Measurements from ENCODE around the gene ZBTB11. TPM values are rescaled to one million over a fixed set of nuclear protein-coding genes. Genes with fewer than 3 reads are reported as not detected.
A peak's percentile ranks its signal among the peaks of the same experiment; 100 is the strongest.
"Not testable (repeated sequence)": the region's sequence is repeated elsewhere in the genome, so short reads cannot be mapped to it uniquely, and the experiment has no call there.

Gene ZBTB11
- polyA plus RNA-seq, 1 donor from 2014 or later = 13.8 TPM

DNA sequence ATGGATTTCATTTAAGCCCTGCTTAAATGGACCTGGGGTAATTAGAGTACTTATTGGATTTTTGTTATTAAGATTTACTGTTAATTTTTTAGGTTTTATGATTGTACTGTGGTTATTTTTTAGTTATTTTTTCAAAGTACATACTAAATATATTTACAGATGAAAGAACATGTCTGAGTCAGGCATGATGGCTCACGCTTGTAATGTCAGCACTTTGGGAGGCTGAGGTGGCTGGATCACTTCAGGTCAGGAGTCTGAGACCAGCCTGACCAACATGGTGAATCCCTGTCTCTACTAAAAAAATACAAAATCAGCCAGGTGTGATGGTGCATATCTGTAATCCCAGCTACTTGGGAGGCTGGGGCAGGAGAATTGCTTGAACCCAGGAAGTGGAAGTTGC, 25.8 kb upstream of the ZBTB11 start:
- Mint-ChIP-seq H3K4me1 (peaks cover 8 to 17% (median 14%) of the 10 kb centered on the region in 3 donors), H3K36me3 (no peaks in the 10 kb centered on the region), H3K27me3 (no peaks in the 10 kb centered on the region), H3K9me3 (no peaks in the 10 kb centered on the region), H3K27ac (no peak overlapping the region), H3K4me3 (no peak overlapping the region)

DNA sequence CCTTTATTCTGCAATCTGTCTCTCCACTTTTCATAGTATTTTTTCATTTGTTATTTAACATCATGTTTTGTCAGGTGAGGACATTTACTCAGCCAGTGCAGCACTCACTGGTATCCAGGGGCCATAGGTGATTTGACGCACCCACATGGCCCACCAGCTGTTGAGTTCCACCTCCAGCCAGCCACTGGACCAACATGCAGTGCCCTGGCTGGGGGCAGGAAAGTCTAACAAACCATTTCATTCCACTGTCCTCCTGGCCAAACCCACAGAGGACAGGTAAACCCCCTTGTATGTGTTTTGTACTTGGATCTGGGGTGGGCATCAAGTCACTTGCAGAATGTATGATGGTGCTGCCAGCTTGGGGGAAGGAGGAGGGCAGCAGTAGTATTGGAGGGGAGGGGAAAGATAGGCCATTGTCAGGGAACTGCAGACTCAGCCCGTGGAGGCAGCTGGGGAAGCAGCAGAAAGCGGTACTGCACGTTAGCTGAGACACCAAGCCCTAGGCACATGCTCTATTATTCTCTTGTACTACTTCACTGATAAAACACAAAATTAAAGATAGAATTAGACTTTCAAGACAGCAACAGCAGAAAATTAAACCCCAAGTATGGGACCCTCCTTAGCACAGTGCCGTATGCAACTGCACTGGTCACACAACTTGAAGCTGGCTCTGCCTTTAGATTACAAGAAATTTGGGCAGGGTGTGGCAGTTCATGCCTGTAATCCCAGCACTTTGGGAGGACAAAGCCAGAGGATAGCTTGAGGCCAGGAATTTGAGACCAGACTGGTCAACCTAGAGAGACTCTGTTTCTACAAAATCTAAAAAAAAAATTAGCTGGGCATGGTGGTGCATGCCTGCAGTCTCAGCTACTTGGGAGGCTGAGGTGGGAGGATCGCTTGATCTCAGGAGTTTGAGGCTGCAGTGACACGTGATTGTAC, 25.0 kb upstream of the ZBTB11 start:
- peaks cover 8 to 17% (median 14%) of the 10 kb centered on the region in 3 donors for H3K4me1 Mint-ChIP-seq
- H3K9me3 Mint-ChIP-seq = no peaks in the 10 kb centered on the region
- H3K36me3 Mint-ChIP-seq = no peaks in the 10 kb centered on the region
- peak overlapping the region; percentile 26 to 93 (median 79) for H3K4me3 Mint-ChIP-seq
- no peak overlapping the region for H3K27ac Mint-ChIP-seq
- no peaks in the 10 kb centered on the region for H3K27me3 Mint-ChIP-seq

DNA sequence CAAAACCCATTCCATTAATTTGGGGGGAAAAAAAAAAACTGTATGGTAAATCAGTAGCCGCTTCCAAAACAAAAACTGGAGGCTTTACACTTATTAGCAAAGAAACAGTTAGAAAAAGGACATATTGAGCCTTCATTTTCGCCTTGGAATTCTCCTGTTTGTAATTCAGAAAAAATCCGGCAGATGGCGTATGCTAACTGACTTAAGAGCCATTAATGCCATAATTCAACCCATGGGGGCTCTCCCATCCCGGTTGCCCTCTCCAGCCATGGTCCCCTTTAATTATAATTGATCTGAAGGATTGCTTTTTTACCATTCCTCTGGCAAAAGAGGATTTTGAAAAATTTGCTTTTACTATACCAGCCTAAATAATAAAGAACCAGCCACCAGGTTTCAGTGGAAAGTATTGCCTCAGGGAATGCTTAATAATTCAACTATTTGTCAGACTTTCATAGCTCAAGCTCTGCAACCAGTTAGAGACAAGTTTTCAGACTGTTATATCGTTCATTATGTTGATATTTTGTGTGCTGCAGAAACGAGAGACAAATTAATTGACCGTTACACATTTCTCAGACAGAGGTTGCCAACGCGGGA, 18.9 kb upstream of the ZBTB11 start:
- Mint-ChIP-seq H3K27ac (no peak overlapping the region), H3K9me3 (no peaks in the 10 kb centered on the region), H3K4me3 (no peak overlapping the region), H3K27me3 (no peaks in the 10 kb centered on the region), H3K36me3 (no peaks in the 10 kb centered on the region), H3K4me1 (peaks cover 6 to 7% (median 6%) of the 10 kb centered on the region in 3 donors)

DNA sequence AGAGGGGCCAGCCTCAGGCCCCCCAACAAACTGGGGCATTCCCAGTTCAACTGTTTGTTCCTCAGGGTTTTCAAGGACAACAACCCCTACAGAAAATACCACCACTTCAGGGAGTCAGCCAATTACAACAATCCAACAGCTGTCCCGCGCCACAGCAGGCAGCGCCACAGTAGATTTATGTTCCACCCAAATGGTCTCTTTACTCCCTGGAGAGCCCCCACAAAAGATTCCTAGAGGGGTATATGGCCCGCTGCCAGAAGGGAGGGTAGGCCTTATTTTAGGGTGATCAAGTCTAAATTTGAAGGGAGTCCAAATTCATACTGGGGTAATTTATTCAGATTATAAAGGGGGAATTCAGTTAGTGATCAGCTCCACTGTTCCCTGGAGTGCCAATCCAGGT, 17.9 kb upstream of the ZBTB11 start:
- H3K36me3 Mint-ChIP-seq, H3K27me3 Mint-ChIP-seq, H3K4me3 Mint-ChIP-seq, H3K27ac Mint-ChIP-seq, H3K4me1 Mint-ChIP-seq, H3K9me3 Mint-ChIP-seq: not testable (repeated sequence)

DNA sequence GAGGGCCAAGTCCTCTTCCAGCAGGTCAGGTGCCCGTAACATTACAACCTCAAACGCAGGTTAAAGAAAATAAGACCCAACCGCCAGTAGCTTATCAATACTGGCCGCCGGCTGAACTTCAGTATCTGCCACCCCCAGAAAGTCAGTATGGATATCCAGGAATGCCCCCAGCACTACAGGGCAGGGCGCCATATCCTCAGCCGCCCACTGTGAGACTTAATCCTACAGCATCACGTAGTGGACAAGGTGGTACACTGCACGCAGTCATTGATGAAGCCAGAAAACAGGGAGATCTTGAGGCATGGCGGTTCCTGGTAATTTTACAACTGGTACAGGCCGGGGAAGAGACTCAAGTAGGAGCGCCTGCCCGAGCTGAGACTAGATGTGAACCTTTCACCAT, 16.6 kb upstream of the ZBTB11 start:
- H3K27ac Mint-ChIP-seq, H3K36me3 Mint-ChIP-seq, H3K9me3 Mint-ChIP-seq: not testable (repeated sequence)

DNA sequence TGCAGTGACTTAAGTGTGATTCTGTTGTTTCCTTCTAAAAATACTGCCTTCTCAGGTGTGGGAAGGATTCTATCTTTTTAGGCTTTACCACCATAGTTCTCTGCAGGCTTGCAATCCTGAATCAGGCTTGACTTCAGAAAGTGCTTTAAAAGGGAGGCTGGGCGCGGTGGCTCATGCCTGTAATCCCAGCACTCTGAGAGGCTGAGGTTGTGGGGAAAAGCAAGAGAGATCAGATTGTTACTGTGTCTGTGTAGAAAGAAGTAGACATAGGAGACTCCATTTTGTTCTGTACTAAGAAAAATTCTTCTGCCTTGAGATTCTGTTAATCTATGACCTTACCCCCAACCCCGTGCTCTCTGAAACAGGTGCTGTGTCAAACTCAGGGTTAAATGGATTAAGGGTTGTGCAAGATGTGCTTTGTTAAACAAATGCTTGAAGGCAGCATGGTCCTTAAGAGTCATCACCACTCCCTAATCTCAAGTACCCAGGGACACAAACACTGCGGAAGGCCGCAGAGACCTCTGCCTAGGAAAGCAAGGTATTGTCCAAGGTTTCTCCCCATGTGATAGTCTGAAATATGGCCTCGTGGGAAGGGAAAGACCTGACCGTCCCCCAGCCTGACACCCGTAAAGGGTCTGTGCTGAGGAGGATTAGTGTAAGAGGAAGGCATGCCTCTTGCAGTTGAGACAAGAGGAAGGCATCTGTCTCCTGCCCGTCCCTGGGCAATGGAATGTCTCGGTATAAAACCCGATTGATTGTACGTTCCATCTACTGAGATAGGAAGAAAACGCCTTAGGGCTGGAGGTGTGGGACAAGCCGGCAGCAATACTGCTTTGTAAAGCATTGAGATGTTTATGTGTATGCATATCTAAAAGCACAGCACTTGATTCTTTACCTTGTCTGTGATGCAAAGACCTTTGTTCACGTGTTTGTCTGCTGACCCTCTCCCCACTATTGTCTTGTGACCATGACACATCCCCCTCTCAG, 15.0 kb upstream of the ZBTB11 start:
- not testable (repeated sequence) for H3K27me3 Mint-ChIP-seq, H3K27ac Mint-ChIP-seq, H3K9me3 Mint-ChIP-seq, H3K36me3 Mint-ChIP-seq, H3K4me3 Mint-ChIP-seq
- peaks cover 10 to 16% (median 14%) of the 10 kb centered on the region in 3 donors for H3K4me1 Mint-ChIP-seq

More for the DNA sequence above, 16.6 kb upstream of the ZBTB11 start:
- not testable (repeated sequence) for H3K4me3 Mint-ChIP-seq, H3K27me3 Mint-ChIP-seq, H3K4me1 Mint-ChIP-seq

DNA sequence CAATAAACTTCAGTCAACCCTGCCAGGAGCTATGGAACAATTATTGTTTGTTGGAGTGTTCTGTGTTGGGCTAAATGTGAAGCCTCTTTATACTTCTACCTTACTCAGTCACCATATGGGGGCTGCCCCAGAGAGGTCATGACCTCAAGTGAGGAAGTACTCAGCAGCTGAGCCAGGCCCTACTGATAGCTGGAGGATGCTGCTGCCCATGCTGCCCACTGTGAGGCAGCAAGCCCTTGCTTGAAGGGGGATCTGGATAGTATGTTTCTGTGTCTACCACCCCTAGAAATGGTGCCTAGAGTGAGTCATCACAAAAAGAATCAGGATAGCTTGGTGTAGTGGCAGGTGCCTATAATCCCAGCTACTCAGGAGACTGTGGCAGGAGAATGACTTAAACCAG, 14.0 kb upstream of the ZBTB11 start:
- Mint-ChIP-seq H3K27ac (peak overlapping the region in 1 of 3 donors; percentile 39), H3K36me3 (no peaks in the 10 kb centered on the region), H3K4me3 (peak overlapping the region in 2 of 4 donors; percentile 47 to 52), H3K27me3 (no peaks in the 10 kb centered on the region), H3K9me3 (no peaks in the 10 kb centered on the region), H3K4me1 (peaks cover 15 to 19% (median 18%) of the 10 kb centered on the region in 3 donors)

DNA sequence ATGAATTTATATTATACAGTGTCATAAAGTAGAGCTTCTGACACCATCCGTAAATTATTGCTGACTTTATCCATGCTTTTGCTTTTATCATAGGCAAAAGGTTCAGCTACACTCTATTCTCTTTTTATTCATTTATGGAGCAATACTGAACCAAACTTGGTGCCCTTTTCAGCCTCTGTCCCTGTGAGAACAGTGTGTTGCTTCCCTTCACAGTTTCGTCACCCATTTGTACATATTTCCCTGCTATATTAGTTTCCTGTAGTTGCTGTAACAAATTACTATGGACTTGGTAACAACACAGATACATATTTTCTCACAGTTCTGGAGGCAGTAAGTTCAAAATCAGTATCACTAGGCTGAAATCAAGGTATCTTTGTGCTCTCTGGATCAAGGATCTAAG, 12.4 kb upstream of the ZBTB11 start:
- Mint-ChIP-seq H3K36me3 (peaks cover 4% of the 10 kb centered on the region), H3K27me3 (no peaks in the 10 kb centered on the region), H3K9me3 (no peaks in the 10 kb centered on the region), H3K4me3 (peak overlapping the region in 1 of 4 donors; percentile 46), H3K4me1 (peaks cover 21 to 31% (median 29%) of the 10 kb centered on the region in 3 donors), H3K27ac (peak overlapping the region in 2 of 3 donors; percentile 23 to 49)

DNA sequence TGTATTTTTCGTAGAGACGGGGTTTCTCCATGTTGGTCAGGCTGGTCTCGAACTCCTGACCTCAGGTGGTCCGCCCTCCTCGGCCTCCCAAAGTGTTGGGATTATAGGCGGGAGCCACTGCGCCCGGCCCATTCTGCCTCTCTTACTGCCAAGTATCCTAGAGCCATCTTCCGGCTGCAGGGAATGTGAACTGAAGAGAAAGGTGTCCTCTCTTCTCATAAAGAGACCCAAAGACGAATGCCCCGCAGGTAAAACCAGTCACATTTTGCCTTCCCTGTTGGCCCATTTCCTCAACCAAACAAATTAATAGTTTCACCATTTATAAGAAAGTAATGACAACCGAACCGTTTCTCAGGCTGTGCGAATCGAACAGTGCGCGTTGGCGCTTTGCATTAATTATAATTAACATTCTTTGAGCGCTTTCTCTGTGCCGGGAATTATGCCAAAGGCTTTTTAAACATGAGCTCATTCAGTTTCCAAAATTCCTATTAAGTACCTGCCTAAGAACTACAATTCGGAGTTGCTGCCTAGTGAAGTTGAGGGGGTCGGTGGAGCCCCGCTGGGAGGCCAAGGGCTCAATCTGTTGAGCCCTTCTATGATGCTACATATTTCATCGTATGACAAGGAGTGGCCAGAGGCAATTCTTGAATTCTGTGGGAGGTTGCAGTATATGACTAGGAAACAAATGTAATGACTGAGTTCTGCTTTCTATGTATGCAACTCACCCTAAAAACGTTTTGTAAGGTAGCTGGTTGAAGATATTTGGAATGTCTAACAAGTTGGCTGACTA, 10.4 kb upstream of the ZBTB11 start:
- H3K4me3 Mint-ChIP-seq = peak overlapping the region; percentile 98 to 100 (median 100)
- peaks cover 18 to 29% (median 29%) of the 10 kb centered on the region in 3 donors for H3K4me1 Mint-ChIP-seq
- H3K36me3 Mint-ChIP-seq = peaks cover 5% of the 10 kb centered on the region
- no peaks in the 10 kb centered on the region for H3K9me3 Mint-ChIP-seq
- peak overlapping the region; percentile 94 to 100 (median 99) for H3K27ac Mint-ChIP-seq
- H3K27me3 Mint-ChIP-seq = no peaks in the 10 kb centered on the region

DNA sequence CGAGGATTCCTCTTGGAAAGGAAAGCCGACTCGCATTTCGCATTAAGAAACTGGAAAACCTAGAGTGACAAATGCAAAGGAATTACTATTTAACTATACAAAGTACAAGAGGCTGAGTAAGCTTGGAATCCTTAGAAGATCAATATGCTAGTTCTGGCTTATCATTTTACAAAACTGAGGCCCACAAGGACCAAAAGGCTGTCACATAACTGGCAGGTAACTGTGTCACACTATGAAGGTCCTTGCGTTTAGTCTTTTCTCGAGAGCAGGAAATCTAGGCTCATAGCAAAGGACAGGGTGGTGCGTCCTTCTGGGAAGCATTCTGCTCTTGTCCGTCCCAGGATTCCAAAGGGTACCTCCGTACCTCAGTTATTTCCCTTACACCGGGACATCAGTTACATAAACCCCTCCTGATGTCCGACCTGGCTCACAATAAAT, 9.0 kb upstream of the ZBTB11 start:
- peak overlapping the region; percentile 98 to 100 (median 100) for H3K4me3 Mint-ChIP-seq
- H3K27ac Mint-ChIP-seq = peak overlapping the region; percentile 94 to 100 (median 99)
- H3K4me1 Mint-ChIP-seq = peaks cover 18 to 31% (median 28%) of the 10 kb centered on the region in 3 donors
- no peaks in the 10 kb centered on the region for H3K9me3 Mint-ChIP-seq
- H3K36me3 Mint-ChIP-seq = peaks cover 6% of the 10 kb centered on the region
- H3K27me3 Mint-ChIP-seq = no peaks in the 10 kb centered on the region

DNA sequence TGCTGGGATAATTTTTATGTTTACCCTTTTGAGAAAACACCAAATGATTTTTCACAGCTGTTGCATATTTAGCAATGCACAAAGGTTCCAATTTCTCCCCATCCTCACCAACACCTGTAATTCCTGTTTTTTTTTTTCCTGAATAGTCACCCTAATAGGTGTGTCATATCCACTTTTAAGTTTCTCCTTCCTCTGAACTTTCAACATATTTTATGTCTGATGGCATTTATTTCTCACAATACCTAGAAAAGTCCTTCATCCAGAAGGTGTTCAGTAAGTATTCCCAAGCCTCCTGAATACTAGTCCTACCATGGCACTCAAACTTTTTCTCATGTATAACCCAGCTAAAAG, 8.1 kb upstream of the ZBTB11 start:
- Mint-ChIP-seq H3K36me3 (peaks cover 6% of the 10 kb centered on the region), H3K4me1 (peaks cover 18 to 36% (median 24%) of the 10 kb centered on the region in 3 donors), H3K27ac (peak overlapping the region; percentile 94 to 100 (median 99)), H3K9me3 (no peaks in the 10 kb centered on the region), H3K27me3 (no peaks in the 10 kb centered on the region), H3K4me3 (peak overlapping the region; percentile 98 to 100 (median 100))

DNA sequence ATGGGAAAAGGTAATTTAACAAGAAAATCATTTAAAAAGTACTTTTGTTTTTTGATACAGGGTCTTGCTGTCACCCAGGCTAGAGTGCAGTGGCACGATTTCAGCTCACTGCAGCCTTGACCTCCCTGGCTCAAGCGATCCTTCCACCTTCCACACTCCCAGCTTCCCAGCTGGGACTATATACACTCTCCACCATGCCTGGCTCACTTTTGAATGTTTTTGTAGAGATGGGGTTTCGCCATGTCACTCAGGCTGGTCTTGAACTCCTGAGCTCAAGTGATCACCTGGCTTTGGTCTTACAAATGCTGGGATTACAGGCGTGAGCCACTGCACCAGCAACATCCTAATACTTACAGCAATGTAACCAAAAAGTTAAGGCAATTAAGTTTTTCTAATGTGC, 3.5 kb upstream of the ZBTB11 start:
- H3K27me3 Mint-ChIP-seq = peaks cover 2% of the 10 kb centered on the region
- no peaks in the 10 kb centered on the region for H3K9me3 Mint-ChIP-seq
- H3K36me3 Mint-ChIP-seq = peaks cover 6% of the 10 kb centered on the region
- peaks cover 14 to 23% (median 21%) of the 10 kb centered on the region in 3 donors for H3K4me1 Mint-ChIP-seq
- peak overlapping the region in 1 of 4 donors; percentile 72 for H3K4me3 Mint-ChIP-seq
- H3K27ac Mint-ChIP-seq = peak overlapping the region in 1 of 3 donors; percentile 69

DNA sequence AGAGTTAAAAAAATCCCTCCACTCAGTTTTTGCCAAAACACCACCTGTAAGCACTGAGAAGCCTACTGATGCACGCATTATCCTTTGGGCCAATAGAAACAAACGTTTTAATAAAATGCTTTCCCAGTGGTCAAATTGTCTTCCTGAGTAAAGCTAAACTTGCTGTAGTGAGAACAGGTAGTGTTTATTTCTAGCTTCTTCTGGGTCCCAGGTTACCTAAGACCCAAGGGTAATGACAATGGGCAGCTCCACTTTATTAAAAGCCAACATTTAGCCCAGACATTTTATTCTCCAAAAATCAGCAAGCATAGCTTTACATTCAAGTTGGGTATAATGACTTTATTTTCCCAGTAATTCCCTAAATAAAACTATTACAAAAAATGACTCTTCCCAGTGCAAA, 1.9 kb upstream of the ZBTB11 start:
- Mint-ChIP-seq H3K4me3 (peak overlapping the region in 2 of 4 donors; percentile 3 to 31), H3K4me1 (peaks cover 19 to 25% (median 20%) of the 10 kb centered on the region in 3 donors)
- not testable (repeated sequence) for H3K27ac Mint-ChIP-seq, H3K36me3 Mint-ChIP-seq, H3K9me3 Mint-ChIP-seq, H3K27me3 Mint-ChIP-seq

Data from IgD-negative memory B cell (primary cell).